ENCODE results near the gene SEMA7A.

- TF ChIP-seq CTCF (IDR thresholded peaks at IDR 0.05; ENCODE audit: insufficient read depth, low read length, poor library complexity, severe bottlenecking) = no peak
- no peak for TF ChIP-seq EZH2phosphoT487 (conservative IDR thresholded peaks at IDR 0.05; ENCODE audit: low read length)
Observed at GRCh38 chr15:74424901-74425528, 8.7 kb downstream of the SEMA7A start.
